ENCODE measurements around the gene TTLL5.

Gene TTLL5

GRCh38 chr14:75983019-75983358 is 321.9 kb downstream of the TTLL5 start:
- H4K8ac ChIP-seq (ENCODE audit: low read depth, low read length), result no peak overlapping the region
- H2BK5ac ChIP-seq (ENCODE audit: low read length), result no peak overlapping the region
- H3K4me2 ChIP-seq (ENCODE audit: low read length), result peak overlapping the region; percentile 51
- H2AK5ac ChIP-seq (ENCODE audit: low read length), result no peak overlapping the region
- no peaks in the 10 kb centered on the region for H3K36me3 ChIP-seq (ENCODE audit: control insufficient read depth, insufficient read depth, low read length)
- H2BK120ac ChIP-seq (ENCODE audit: low read depth, low read length), result no peak overlapping the region
- H2BK15ac ChIP-seq (replicated peaks; ENCODE audit: low read depth), result no peak overlapping the region
- H3K23ac ChIP-seq (ENCODE audit: low read length), result no peak overlapping the region
- no peaks in the 10 kb centered on the region for H3K27me3 ChIP-seq (ENCODE audit: insufficient read depth, low read length, poor library complexity)
- no peaks in the 10 kb centered on the region for H3K79me1 ChIP-seq (ENCODE audit: low read length)
- no peak for DNase-seq
- H3K18ac ChIP-seq (ENCODE audit: low read length), result peak overlapping the region; percentile 13
- H4K5ac ChIP-seq (ENCODE audit: low read length), result no peak overlapping the region
- peaks cover 7% of the 10 kb centered on the region for H3K4me1 ChIP-seq (ENCODE audit: control insufficient read depth, low read depth, low read length)
- H3K27ac ChIP-seq (ENCODE audit: low read depth, low read length), result no peak overlapping the region
- H3K9ac ChIP-seq (ENCODE audit: low read length), result peak overlapping the region; percentile 36
- peak overlapping the region; percentile 47 for H3K56ac ChIP-seq (ENCODE audit: low read length)
- H3K79me2 ChIP-seq (ENCODE audit: control insufficient read depth, insufficient read depth, low read length), result no peaks in the 10 kb centered on the region
- peak overlapping the region; percentile 3 for H3K4me3 ChIP-seq (ENCODE audit: low read length)
- WGBS (ENCODE audit: extremely low coverage, insufficient coverage, low lambda C conversion rate), result no CpG with 5 or more reads among the region's 7 CpGs
- no peak overlapping the region for H3K4ac ChIP-seq (ENCODE audit: low read depth, low read length)

GRCh38 chr14:75984674-75985073 is 323.6 kb downstream of the TTLL5 start:
- Histone ChIP-seq H3K27me3 (ENCODE audit: insufficient read depth, low read length, poor library complexity) (no peaks in the 10 kb centered on the region), H2BK15ac (replicated peaks; ENCODE audit: low read depth) (no peak overlapping the region), H3K9ac (ENCODE audit: low read length) (no peak overlapping the region), H2BK120ac (ENCODE audit: low read depth, low read length) (no peak overlapping the region), H3K4me2 (ENCODE audit: low read length) (no peak overlapping the region), H4K8ac (ENCODE audit: low read depth, low read length) (no peak overlapping the region), H3K4me1 (ENCODE audit: control insufficient read depth, low read depth, low read length) (peaks cover 7% of the 10 kb centered on the region), H3K79me2 (ENCODE audit: control insufficient read depth, insufficient read depth, low read length) (no peaks in the 10 kb centered on the region), H3K56ac (ENCODE audit: low read length) (no peak overlapping the region), H3K23ac (ENCODE audit: low read length) (no peak overlapping the region), H3K4ac (ENCODE audit: low read depth, low read length) (no peak overlapping the region), H3K4me3 (ENCODE audit: low read length) (no peak overlapping the region), H4K5ac (ENCODE audit: low read length) (no peak overlapping the region), H3K79me1 (ENCODE audit: low read length) (no peaks in the 10 kb centered on the region), H2AK5ac (ENCODE audit: low read length) (no peak overlapping the region), H3K18ac (ENCODE audit: low read length) (no peak overlapping the region), H3K27ac (ENCODE audit: low read depth, low read length) (no peak overlapping the region), H3K36me3 (ENCODE audit: control insufficient read depth, insufficient read depth, low read length) (no peaks in the 10 kb centered on the region), H2BK5ac (ENCODE audit: low read length) (no peak overlapping the region)
- no CpG with 5 or more reads among the region's 2 CpGs for WGBS (ENCODE audit: extremely low coverage, insufficient coverage, low lambda C conversion rate)
- DNase-seq, result no peak

GRCh38 chr14:75985618-75986438 is 324.8 kb downstream of the TTLL5 start, which contains the start of gene IFT43:
Gene IFT43 (plus strand): TSS chr14:75985763. CDS start chr14:75985787, 24 bp downstream.
- Histone ChIP-seq H2BK5ac (ENCODE audit: low read length) (no peak within 1 kb of the TSS), H4K8ac (ENCODE audit: low read depth, low read length) (peak within 1 kb of the TSS; percentile 43), H3K4me3 (ENCODE audit: low read length) (peak within 1 kb of the TSS; percentile 87), H3K4me1 (ENCODE audit: control insufficient read depth, low read depth, low read length) (peaks cover 7% of the 10 kb centered on the region), H3K9ac (ENCODE audit: low read length) (peak within 1 kb of the TSS; percentile 67), H3K79me1 (ENCODE audit: low read length) (no peaks in the 10 kb centered on the region), H3K79me2 (ENCODE audit: control insufficient read depth, insufficient read depth, low read length) (no peaks in the 10 kb centered on the region), H2AK5ac (ENCODE audit: low read length) (no peak within 1 kb of the TSS), H4K5ac (ENCODE audit: low read length) (no peak within 1 kb of the TSS), H2BK120ac (ENCODE audit: low read depth, low read length) (no peak within 1 kb of the TSS), H2BK15ac (replicated peaks; ENCODE audit: low read depth) (no peak within 1 kb of the TSS), H3K18ac (ENCODE audit: low read length) (peak within 1 kb of the TSS; percentile 78), H3K23ac (ENCODE audit: low read length) (no peak within 1 kb of the TSS), H3K27me3 (ENCODE audit: insufficient read depth, low read length, poor library complexity) (no peaks in the 10 kb centered on the region), H3K4ac (ENCODE audit: low read depth, low read length) (peak within 1 kb of the TSS; percentile 8), H3K4me2 (ENCODE audit: low read length) (peak within 1 kb of the TSS; percentile 77), H3K27ac (ENCODE audit: low read depth, low read length) (peak within 1 kb of the TSS; percentile 8), H3K36me3 (ENCODE audit: control insufficient read depth, insufficient read depth, low read length) (no peaks in the 10 kb centered on the region), H3K56ac (ENCODE audit: low read length) (peak within 1 kb of the TSS; percentile 70)
- no CpG with 5 or more reads among the region's 52 CpGs for WGBS (ENCODE audit: extremely low coverage, insufficient coverage, low lambda C conversion rate)
- peak; percentile 80 for DNase-seq

GRCh38 chr14:75986439-75986765 is 325.4 kb downstream of the TTLL5 start:
- Histone ChIP-seq H3K9ac (ENCODE audit: low read length) (peak overlapping the region; percentile 67), H4K5ac (ENCODE audit: low read length) (no peak overlapping the region), H3K56ac (ENCODE audit: low read length) (peak overlapping the region; percentile 70), H2AK5ac (ENCODE audit: low read length) (no peak overlapping the region), H3K4me3 (ENCODE audit: low read length) (no peak overlapping the region), H3K27me3 (ENCODE audit: insufficient read depth, low read length, poor library complexity) (no peaks in the 10 kb centered on the region), H3K4ac (ENCODE audit: low read depth, low read length) (no peak overlapping the region), H3K79me2 (ENCODE audit: control insufficient read depth, insufficient read depth, low read length) (no peaks in the 10 kb centered on the region), H3K4me2 (ENCODE audit: low read length) (peak overlapping the region; percentile 68), H3K23ac (ENCODE audit: low read length) (no peak overlapping the region), H2BK15ac (replicated peaks; ENCODE audit: low read depth) (no peak overlapping the region), H3K27ac (ENCODE audit: low read depth, low read length) (no peak overlapping the region), H2BK120ac (ENCODE audit: low read depth, low read length) (no peak overlapping the region), H4K8ac (ENCODE audit: low read depth, low read length) (no peak overlapping the region), H3K79me1 (ENCODE audit: low read length) (no peaks in the 10 kb centered on the region), H3K18ac (ENCODE audit: low read length) (no peak overlapping the region), H3K4me1 (ENCODE audit: control insufficient read depth, low read depth, low read length) (peaks cover 5% of the 10 kb centered on the region), H3K36me3 (ENCODE audit: control insufficient read depth, insufficient read depth, low read length) (no peaks in the 10 kb centered on the region), H2BK5ac (ENCODE audit: low read length) (no peak overlapping the region)
- no CpG with 5 or more reads among the region's 6 CpGs for WGBS (ENCODE audit: extremely low coverage, insufficient coverage, low lambda C conversion rate)
- no peak for DNase-seq

- Histone ChIP-seq H3K27me3 (ENCODE audit: insufficient read depth, low read length, poor library complexity) (no peaks in the 10 kb centered on the region), H3K79me2 (ENCODE audit: control insufficient read depth, insufficient read depth, low read length) (no peaks in the 10 kb centered on the region), H2AK5ac (ENCODE audit: low read length) (no peak overlapping the region), H3K56ac (ENCODE audit: low read length) (no peak overlapping the region), H2BK120ac (ENCODE audit: low read depth, low read length) (no peak overlapping the region), H4K5ac (ENCODE audit: low read length) (no peak overlapping the region), H3K18ac (ENCODE audit: low read length) (no peak overlapping the region), H3K9ac (ENCODE audit: low read length) (no peak overlapping the region), H3K4me2 (ENCODE audit: low read length) (no peak overlapping the region), H3K4me1 (ENCODE audit: control insufficient read depth, low read depth, low read length) (peaks cover 5% of the 10 kb centered on the region), H2BK15ac (replicated peaks; ENCODE audit: low read depth) (no peak overlapping the region), H4K8ac (ENCODE audit: low read depth, low read length) (no peak overlapping the region), H3K36me3 (ENCODE audit: control insufficient read depth, insufficient read depth, low read length) (no peaks in the 10 kb centered on the region), H3K27ac (ENCODE audit: low read depth, low read length) (no peak overlapping the region), H3K23ac (ENCODE audit: low read length) (no peak overlapping the region), H3K4ac (ENCODE audit: low read depth, low read length) (no peak overlapping the region), H3K79me1 (ENCODE audit: low read length) (no peaks in the 10 kb centered on the region), H3K4me3 (ENCODE audit: low read length) (no peak overlapping the region), H2BK5ac (ENCODE audit: low read length) (no peak overlapping the region)
- WGBS (ENCODE audit: extremely low coverage, insufficient coverage, low lambda C conversion rate), result no CpG with 5 or more reads among the region's 3 CpGs
- no peak for DNase-seq
Observed at GRCh38 chr14:75987201-75987970, 326.3 kb downstream of the TTLL5 start.

Measured in mesendoderm (in vitro differentiated cells).